GM19463 (cell line): ENCODE data around the gene MSI2.

Source experiments
- ATAC-seq: cut with Tn5 transposase; IDR thresholded peaks from one replicate; pipeline ENCODE4 v1.9.1; 2021; ENCODE audit warnings: mild to moderate bottlenecking, moderate library complexity; ENCODE audit not compliant: unreplicated experiment

MSI2 gene

DNA sequence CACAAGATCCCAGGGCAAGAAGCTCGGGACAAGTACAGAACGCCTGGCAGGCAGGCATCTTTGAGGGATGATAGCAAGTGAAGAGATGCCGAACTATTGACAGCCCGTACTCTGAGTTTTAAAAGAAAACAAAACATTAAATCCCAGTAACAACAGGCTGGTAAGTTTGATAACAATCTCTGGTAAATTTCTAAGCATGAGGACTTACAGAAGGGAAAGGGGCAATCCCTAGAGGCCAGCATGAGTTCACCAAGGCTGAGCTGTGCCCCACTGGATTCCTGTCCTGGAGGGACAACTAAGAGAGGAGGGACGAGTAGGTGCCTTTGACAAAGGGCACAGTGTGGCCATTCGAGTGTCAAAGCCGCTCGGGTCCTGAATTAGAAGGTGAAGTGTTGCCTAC, 462.6 kb downstream of the MSI2 start:
- ATAC-seq: no peak

DNA sequence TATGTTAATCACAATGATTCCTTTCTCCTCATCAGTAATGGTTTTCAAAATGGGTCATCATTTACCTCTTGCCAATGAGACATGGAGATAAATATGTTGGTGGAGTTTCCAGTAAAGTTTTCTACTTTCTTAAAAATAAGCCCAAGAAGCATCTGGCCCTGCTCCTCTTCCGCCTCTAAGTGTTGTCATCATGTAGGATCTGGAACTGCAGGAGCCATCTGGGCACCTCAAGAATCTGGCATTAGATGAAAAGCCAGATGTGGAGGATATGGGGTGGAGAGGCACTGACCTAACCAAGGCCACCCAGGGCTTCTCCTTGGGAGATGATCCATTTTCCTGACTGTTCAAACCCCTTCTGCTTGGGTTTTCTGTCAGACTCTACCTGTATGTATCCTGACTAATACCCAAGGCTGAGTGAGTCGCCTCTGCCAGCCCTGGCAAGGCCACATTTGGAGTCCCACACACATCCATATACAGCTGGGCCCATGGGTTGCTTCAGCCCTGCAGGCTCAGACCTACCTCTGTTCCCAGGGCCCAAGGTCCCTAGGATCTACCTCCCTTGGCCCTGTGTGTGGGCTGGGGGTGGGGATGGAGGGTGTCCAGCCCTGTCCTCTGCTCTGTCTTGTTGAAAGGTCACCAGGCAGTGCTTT, 464.2 kb downstream of the MSI2 start:
- ATAC-seq: no peak

DNA sequence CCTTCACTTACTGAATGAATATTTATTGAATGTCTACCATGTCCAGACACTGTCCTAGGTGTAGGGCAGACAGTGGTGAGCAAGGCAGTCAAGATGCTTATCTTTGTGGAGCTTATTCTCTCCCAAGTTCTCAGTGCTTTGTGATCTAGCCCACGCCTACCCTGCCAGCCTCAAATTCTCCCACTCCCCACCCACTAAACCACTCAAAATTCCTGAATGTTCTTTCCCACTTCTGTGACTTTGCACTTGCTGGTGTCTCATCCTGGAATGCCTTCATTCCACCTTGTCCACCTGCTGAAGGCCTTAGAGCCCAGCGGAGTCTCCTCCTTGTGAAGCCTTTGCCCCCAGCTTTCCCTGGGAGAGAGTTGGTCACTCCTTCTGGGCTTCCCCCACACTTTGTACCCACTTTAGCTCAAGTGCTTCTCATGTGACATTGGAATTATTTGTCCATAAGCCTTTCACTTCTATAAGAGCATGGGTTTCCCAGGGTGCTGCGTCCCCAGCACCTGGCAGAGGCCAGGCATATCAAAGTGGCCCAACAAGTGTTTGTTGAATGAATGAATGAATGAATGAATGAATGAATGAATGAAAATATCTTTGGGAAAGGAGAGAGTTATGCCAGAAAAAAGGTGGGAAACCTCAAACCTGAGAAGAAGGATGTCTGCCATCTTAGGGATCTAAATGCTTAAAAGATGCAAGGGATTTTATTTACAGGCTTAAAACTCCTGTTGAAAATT, 465.8 kb downstream of the MSI2 start:
- no peak for ATAC-seq

- no peak for ATAC-seq
Observed at GRCh38 chr17:57722704-57723043, 466.4 kb downstream of the MSI2 start.

DNA sequence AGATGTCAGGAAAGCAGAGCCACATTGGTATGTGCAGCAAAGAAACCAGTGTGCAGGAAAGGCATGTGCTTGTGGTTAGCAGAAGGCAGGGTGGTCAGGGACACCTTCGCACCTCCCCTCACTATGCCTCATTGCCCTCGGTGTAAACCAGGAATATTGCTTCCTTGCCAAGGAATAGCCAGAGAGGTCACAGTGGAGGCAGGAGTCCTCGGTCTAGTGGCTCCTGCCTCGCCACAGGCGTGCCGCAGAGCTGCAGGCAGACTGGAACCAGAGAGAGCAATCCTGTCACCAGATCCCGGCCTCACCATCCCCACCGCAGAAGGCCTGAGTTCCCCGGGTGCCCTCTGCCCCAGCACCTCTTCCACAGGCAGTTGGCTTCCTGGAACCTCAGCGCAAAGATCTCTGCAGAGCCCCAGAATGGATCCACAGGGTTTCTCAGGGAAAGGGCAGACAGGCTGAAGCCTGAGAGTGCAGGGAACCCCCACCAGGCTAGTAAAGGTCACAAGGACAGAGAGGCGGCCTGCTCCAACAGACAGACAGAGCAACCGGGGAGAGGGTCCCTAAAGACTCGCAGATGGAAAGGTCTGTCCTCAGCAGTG, 467.2 kb downstream of the MSI2 start:
- no peak for ATAC-seq

DNA sequence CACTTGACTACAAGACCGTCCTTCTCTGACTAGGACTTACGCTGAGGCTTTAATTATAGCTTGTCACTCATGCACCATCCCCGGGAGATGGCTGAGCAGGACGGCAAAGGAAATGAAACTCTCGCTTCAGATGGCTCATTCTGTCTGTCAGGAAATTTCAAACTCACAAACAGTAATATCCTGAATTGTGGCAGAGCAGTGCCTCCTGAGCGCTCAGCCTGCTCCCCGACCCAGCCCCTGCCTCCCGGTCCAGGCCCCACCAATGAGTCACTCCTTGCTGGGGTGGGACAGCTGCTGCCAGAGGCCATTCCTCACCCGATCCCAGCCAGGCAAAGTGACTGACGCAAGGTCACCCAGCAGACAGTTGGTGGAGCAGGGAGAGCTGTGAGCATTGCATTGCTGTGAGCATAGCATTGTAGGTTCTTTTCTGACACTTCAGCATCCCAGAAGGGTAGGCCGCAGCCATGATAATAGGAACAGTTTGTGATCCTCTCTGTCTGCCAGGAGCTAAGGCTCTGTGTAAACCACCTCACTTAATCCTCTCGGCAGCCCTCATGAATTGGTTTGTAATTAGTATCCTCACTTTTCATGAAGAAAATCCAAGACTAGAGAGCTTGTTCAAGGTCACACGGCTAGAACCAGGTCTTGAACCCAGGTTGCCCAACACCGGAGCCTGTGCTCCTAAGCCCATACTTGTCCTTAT, 467.9 kb downstream of the MSI2 start:
- ATAC-seq: peak; percentile 70

DNA sequence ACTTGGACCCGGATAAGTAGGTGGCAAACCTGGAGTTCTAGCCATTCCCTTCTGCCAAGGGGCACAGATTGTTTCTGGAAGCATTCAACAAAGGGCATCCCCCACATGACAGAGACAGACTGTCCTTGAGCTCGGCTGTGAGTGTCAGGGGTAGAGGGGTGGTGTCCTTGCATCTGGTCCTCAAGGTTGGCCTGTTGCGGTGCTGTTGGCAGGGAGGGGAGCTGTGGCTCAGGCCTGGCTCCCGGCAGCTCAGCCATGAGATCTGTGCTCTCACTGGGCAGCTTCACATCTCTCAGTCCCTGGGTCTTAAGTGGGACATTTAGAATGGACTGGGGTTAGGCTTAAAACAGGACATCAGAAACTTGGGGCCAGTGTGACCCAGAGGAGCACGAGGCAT, 468.4 kb downstream of the MSI2 start:
- no peak for ATAC-seq

DNA sequence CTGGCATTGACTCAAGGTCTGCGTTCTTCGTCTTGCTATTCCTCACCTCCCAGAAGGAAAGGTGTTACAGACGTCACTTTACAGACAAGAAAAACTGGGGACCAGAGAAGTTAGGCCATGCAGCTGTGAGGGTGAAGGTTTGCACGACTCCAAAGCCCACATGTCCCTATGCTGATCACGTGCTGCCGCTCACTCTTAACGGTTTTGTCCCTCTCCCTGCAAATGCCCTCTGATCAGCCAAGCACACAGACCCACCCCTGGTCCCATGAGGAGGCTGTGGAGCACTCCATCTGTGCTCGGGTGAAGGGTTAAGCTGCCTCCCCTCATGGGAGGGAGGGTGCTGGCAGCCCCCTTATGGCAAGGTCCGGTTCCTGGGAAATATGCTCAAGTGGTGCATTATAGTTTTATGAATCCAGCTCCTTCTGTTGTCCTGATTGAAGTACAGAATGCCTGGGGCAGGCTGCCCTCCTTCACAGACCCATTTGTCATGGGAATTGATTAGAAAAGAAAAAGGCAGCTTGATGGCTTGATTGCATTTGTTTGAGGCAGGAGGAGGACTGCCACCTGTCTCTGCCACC, 470.0 kb downstream of the MSI2 start:
- ATAC-seq: no peak

DNA sequence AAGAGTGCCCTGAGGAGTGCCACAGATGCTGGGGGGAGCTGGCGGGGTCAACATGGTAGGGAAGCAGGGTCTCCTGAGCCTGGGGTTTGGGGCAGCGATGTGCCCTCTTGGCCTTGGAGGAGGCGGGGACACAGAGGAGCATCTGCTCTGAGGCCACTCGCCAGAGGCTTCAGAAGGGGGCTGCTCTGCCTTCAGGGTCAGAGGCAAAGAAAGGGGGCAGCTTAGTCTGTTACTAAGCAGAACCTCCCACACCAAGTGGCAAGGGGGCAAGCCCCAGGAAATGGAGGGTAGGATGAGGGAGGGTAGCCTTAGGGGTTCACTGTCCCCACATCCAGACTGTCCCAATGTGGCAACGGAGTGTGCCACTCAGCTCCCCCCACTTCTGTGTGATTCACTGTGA, 470.5 kb downstream of the MSI2 start:
- no peak for ATAC-seq

DNA sequence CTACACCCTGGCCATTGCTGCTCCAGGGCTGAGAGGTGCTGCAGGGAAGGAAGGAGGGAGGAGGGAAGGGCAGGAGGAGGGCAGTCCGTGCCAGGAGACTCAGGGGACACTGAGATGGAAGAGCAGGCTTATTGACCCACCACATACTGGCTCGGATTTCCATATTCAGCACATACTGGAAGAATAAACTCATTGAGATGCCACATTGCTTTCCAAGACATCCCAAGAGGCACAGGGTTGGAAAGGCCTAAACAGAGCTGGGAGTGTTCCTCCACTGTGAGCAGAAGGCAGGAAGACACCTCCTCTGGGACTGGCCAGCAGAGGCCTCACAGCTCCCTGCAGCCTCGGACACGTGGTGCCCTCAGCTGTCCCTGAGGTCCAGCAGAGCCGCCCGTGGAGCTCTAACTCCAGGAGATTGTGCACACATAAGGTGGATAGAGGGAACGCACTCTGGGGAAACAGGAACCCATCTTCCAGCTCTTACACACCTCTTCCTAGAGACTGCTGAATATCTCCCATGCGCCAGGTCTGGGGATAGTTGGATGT, 471.4 kb downstream of the MSI2 start:
- ATAC-seq: no peak

GRCh38 chr17:57730026-57730701, 473.8 kb downstream of the MSI2 start:
- no peak for ATAC-seq

DNA sequence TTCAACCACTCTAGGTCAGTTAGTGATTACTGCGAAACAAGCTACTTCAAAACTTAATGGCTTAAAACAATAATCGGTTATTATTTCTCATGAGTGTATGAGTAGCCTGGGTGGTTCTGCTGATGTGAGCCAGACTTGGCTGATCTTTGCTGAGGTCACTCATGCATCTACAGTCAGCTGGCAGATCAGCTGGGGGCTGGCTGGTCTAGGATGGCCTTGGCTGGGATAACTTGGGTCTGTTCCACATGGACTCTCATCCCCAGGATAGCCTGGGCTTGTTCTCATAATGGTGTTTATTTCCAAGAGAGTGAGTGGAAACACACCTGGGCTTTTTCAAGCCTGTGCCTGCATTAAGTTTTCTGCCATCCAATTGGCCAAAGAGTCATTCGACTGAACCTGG, 475.7 kb downstream of the MSI2 start:
- no peak for ATAC-seq

GRCh38 chr17:57733085-57733484, 476.8 kb downstream of the MSI2 start:
- no peak for ATAC-seq
